Measurements from ENCODE around the gene TNFRSF18.

The TNFRSF18 gene

DNA sequence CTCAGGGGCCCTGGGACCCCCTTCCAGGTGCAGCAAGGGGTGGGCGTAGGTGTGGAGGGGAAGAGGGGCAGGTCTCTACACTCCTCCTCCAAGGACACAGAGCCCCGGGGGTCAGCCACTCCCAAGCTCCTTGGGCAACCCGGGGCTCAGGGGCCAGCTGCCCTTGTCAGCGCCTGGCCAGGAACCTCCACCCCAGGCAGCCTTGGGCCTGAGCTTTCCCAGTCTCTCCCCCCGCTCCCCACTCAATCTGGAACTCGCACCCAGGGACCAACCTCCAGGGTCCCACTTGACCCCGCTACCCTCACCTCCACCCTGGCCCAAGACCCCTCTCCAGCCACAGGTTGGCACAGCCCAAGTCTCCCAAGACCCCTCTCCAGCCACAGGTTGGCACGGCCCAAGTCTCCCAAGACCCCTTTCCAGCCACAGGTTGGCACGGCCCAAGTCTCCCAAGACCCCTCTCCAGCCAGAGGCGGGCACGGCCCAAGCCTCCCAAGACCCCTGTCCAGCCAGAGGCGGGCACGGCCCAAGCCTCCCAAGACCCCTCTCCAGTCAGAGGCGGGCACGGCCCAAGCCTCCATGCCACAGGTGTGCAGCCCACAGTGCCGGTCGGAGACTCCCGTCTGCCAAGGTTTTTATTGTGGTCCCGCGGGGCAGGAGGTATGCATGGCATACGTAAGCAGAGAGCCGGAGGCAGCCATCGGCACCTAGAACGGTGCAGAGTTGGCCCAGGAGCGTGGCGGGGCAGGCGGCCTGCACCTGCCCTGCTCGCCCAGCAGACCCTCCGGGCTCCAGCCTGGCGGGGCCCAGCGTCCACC, 4.5 kb upstream of the TNFRSF18 start:
- no peak for DNase-seq

DNA sequence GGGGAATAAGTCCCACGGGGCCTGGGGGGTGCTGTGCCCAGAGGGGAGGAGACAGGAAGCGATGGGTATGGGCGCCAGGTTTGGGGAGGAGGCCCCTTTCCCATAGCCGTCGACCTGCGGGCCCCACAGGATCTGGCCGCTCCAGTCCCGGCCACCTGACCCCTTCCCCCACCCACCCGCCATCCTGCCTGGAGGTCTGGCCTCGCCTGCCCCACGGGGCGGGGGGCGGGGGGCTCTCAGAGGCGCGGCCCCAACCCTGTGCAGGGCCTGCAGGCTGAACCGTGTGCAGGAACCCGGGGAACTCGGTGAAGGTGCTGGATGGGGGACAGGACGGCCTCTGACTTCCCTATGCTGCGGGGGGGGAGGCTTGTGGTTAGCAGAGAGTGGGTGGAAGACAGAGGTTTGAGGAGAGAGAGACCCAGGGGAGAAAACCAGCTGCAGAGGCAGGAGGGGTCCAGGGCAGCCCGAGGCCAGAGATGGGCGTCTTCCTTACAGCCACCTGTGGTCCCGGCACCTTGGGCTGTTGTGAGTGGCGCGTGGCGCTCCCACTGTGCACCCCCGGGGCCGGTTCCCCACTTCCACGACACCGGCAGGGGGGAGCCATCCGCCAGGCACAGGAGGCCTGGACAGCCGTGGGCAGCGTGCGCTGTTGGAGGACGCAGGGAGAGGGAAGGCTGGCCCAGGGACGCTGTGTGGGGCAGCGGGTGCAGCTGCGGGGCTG, 2.5 kb upstream of the TNFRSF18 start:
- DNase-seq = no peak

DNA sequence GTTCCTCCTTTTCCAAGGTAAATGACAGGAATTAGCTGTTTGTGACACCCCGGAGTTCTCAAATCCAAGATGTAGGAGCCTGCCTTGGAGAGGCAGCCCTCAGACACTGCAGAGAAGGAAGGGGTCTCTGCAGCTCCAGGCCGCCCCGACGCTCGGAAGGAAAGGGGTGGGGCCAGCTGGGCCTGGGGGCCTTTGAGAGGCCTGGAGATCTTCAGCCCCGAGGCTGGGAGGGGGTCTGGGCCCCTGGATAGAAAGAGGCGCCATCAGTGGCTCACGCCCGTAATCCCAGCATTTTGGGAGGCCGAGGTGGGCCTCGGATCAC, 1.1 kb upstream of the TNFRSF18 start:
- no peak for DNase-seq

DNA sequence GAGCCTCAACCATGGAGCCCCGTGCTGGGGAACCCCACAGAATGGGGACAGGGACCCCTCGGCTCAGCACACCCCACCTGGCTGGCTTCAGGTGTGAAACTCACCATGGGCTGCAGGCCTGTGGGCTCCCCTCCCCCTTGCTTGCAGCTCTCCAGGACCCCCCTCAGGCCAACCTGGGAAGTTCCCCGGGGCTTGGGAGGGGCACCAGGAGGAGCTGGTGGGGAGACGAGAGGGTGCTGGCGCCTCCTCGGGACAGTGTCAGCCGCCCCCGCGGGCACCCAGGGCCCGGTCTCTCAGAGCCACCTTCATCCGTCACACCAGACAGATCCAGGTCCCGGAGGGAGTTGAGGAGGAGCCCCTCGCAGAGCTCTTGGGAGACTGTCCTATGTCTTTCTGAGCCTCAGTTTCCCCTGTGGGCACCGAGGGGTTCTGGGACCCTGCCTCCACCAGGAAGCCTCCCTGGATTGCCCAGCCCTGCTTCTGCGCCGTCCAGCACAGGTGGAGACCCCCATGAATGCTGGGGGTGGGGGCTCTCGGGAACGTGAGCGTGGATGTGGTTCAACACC, 657 bp upstream of the TNFRSF18 start:
- no peak for DNase-seq

DNA sequence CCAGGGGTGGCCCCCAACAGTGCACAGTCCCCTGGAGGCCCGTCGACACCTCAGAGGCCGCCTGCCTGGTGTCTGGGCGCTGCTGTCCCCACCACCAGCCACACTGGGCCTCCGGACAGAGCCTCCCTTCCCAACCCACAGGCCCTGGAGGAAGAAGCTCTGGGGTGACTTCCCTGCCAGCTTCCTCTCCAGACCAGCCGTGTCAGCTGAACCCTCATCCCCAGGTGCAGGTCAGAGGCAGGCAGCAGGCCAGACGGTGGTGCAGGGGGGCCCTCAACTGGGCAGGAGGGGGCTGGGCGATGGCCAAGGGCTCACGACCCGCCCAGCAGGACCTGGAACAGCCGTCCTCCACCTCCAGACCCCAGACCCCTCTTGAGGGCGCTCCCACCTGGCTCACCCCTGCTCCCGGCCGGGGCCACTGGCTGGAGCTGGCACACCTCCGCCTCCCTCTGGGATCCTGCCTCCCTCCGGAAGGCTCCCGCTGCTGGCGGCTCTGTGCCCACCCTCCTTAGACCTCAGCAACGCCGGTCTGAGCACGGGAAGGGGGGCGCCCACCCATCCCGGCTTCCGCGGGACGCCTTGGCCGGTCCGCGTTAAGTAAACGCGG, 520 bp downstream of the TNFRSF18 start:
- no peak for DNase-seq

DNA sequence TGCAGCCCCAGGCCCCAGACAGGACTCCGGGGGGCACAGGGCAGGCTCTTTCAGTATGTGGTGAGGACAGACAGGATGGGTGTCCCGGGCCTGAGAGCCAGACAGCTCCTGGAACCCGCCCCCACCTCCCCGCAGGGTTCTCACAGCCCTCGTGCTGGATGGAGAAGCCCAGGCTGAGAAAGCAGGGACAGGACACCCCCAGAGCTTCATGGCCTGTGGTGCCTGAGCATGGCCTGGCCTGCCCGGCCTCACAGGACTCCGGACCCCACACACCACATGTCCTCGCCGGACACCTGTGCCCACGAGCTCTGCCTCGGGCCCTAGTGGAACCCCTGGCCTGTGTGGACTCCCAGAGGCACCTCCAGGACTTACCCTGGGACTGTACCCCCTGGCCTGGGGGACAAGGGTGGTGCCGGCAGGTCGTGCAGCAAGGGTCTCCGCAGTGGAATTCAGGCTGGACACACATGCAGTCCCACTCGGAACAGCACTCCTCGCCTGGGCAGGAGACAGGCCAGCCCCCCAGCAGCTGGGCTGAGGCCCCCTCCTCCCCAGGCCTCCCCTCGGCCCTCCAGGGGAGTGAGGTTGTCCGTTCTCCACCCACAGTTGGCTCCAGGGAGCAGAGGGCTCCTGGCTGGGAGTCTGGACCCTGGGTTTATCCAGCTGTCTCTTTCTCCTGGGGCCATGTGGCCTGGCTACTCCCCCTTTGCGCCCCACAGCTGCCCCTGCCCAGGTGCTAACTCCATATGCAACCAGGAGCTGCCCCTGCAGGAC, 1.2 kb downstream of the TNFRSF18 start:
- no peak for DNase-seq

DNA sequence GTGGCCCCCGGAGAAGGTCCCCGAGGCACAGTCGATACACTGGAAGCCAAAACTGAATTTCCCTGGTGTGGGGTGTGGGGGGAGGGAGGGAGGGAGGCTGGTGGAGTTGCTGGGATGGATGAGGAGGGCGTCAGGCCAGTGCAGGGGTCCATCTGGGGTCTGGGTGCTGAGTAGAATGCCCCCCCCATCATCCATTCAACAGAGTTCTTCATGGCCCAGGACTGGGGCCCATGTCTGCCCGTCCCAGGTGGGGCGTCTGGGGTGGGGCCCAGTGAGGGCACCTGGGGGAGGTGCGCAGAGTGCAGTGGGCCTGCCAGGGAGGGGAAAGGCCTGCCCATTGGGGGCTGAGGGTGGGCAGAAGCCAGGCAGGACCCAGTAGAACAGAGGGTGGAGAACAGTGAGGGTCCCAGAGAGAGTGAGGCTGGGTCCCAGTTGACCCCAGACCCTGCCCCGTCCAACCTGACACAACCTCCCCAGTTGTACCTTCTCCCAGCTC, 1.9 kb downstream of the TNFRSF18 start:
- no peak for DNase-seq

DNA sequence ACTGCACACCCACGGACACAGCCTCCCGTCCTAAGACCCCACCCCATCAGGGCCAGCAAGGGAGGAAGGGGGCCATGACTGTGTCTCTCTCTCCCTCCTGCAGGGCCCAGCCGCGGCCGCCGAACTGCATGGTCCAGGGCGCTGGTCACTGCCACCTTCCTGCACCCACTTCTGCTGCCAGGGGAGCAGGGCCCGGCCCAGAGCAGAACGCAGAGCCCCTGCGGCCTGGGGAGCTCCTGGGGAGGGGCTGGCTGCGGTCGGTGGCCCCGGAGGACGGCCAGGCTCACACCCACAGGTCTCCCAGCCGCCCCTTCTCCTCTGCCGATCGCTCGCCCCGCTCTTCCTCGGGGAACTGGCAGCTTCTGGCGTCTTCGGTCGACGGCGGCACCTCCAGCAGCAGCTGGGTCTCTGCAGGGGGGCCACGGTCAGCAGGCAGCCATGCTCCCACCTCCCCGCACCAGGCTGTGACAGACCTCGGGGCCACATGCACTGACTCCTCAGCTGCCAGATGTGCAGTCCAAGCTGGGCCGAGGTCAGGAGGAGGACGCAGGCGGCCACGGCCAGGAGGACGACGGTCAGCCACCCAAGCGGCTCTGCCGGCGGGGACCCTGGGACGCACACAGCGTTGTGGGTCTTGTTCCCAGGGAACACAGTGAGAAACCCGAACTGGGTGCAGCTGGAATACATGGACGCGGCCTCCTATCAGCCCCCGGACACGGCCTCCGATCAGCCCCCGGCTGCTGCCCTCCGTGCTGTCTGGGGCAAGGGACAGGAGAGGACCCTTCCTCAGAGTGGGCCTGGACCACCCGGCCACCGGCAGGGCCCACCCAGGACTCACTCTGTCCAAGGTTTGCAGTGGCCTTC, 2.6 kb downstream of the TNFRSF18 start:
- DNase-seq = no peak

DNA sequence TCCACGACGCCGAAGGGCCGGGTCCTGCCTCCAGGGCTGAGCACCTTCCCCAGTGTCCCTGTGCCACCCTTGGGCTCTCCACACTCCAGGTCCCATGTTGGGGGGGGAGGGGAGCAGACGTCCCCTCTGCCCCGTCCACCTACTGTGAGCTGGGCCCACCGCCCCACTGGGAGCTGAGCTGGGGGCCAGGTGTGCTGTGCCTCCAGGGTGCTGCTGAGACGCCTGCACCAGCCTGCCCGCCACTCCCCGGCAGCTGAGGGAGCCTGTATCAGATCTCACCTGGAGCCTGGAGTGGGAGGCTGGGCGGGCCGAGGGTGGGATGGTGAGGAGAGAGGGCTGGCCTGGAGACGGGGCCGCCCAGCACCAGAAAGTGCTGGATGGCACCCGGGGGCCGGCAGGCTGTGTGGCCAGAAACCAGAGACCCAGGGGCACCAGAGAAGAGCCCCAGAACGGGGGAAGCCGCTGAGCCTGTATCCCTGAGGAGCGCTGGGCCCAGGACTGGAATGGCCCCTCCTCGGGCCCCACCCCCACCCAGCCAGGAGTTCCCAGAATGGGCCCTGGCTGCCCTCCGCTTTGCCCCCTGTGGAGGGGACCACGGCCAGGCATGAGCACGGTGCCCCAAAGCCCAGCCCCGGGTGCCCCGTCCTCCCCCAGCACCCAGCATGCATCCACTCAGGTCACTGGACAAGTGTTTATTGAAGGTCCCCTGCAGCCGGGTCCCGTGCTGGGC, 3.4 kb downstream of the TNFRSF18 start:
- DNase-seq = no peak

DNA sequence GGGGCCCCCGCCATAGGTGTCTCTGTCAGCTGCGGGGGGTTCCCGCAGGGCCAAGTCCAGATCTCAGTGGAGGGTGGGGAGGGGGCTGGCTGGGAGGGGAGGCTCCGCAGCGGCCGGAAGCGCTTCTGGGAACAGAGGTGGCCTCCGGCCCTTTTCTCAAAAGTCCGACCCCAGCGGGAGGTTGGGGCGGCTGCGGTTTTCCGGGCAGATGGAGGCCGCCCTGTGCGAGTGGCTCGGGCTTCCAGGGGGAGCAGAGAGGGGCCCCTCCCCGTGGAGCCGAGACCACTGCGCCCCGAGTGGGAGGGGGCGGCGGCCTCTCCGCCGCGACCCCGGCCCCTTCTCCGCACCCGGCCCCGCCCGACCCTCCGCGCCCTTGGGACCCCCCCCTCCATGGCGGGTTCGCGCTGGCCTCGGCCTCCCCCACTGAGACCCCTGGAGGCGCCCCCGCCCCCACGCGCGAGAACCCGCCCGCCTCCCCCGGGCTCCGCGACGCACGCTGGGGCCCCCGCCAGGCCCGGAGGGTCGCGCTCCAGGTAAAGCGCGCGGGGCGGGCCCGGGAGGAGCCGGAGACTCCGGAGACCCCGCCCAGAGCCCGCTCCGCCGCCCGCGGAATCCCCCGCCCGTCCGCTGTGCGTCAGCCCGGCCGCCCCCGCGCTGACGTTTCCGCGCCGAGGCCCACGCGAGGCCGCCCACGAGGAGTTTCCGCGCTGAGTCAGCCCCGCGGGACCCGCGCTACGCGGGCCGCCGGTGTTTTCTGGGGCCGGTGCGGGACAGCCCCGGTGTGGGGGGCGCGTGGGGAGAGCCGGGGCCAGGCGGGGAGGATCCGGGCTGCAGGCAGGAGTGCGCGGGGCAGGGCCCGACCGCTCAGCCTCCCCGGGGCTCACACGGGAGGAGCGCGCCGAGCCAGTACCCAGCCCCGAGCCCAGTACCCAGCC, 5.2 kb downstream of the TNFRSF18 start:
- no peak for DNase-seq

DNA sequence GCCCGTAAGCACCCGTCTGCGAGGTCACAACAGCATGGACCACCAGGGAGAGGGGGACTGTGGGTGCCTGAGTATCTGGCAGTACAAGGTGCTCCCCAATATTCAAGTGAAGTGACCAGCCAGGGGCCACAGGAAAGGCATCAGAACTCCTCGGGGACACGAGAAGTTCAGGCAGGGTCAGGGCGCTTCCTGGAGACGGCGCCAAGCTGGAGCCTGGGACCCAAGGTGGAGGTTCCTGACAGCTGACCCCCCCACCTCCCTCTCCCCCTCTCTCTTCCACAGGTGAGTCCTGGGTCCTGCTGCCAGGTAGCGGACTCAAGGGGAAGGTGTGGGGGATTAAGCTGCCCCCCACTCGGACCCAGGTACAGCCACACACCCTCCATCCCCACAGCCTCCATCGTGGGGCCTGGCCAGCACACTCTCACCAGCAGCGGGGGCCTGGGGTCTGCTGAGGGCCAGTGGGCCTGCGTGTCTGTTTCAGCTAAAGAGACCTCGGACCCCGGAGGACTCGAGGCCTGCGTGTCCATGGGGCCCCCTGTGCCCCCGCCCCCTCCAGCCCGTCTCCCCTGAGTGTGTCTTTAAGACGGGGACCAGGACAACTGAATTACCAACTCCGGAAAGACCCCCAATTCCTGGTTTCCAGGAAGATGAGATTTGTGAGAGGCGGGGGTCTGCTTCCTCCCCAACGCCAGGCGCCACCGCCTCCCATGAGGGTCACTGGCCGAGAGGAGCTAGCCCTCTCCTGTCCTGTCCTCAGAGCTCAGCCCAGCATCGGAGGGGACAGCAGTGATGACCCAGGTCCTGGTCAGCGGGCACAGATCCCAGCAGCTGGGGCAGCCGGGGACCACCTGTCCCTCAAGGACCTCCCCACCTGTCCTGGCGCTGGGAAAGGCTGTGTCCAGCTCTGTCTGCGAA, 6.2 kb downstream of the TNFRSF18 start:
- DNase-seq = no peak

DNA sequence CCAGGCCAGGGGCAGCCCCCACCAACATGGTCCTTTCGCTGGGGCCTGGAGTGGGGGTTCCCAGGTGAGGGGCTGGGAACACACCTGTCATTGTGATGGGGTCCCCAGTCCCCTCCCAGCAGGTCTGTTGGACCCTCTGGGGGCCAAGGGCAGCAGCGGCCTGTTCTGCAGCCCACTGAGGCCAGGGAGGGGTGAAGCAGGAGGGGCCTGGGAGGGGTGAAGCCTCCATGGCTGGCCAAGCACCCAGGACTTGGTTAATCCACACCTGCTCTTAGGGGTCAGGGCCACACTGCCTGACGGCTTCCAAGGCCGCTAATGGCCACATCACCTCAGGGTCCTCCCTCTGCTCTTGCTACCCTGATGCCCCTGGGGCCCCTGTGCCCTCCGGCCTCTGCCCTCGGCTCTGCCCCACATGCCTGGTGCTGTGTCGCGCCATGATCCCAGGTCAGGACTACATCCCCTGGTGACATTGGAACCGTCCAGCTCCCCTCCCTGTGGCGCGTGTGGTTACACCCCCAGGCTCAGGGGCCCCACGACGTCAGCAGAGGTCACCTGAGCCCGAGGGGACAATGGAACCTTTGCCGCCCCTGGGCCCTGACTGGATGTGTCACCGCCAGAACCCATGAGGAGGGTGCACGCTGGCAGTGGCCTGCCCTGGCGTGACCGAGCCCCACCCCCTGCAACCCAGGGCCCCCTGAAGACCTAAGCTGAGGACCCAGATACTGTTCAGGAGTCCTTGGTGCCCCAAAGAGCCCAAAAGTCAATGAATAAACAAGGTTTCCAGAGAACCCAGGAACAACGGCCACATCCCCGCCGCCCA, 7.0 kb downstream of the TNFRSF18 start:
- no peak for DNase-seq

DNA sequence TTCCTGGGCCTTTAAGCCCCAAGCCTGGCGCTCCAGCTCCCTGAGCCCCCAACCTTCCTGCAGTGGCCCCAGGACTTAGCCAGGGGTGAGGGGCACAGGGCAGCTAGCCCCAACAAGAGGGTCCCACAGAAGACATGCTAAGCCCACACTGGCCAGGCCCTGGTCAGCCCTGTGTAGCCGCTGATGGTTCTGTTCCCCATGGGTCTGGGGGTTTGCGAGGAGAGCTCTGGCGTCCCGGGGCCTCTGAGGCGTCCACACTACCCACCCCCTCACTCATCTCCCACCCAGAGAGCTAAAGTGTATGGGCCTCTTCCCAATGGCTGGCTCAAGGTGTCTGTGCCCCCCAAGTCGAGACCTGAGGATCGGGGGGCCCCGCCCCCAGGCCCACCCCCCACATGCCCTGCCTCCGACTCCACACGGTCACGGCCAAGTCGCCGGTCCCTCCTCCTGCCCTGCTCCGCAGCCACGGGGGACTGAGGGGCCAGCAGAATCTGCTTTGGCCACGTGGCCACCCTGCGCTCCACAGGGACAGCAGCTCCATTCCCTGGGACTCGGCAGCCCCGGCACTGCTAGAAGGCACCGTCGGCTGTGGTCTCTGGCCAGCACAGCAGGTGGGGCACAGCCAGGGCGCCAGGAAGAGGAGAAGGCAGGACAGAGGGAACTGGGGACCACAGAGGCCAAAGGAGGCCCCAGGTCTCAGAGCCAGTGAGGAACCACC, 7.8 kb downstream of the TNFRSF18 start:
- no peak for DNase-seq

DNA sequence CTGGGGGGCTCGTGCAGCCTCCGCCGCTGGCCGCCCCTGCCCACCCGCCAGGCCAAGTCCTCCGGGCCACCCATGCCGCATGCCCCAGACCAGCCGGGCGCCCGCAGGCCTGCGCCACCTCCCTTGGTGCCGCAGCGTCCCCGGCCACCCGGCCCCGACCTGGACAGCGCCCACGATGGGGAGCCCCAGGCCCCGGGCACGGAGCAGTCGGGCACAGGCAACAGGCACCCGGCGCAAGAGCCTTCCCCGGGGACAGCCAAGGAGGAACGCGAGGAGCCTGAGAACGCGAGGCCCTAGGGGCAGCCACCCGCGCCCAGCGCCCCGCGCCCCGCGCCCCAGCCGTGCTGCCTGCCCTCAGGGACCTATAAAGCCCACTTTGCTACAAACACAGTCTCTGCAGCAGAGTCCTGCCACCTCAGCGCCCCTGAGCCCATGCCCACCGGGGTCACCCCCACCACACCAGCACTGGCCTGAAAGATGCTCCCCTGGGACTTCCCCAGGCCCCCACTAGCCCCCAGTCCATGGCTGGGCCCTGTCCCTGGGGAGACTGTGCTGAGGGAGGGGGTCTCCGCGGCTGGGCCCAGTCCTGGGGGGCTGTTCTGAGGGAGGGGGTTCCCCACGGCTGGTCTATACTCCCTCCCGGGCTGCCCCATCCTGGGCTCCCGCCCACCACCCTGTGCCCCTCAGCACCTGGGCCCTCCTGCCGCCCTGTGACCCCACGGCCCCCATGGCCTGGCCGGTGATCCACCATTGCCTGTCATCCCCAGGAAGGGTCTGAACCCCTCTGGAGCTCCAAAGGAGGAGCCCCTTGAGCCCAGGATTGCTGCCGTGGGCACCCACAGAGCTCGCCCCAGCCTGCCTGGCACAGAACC, 8.6 kb downstream of the TNFRSF18 start:
- DNase-seq = no peak

DNA sequence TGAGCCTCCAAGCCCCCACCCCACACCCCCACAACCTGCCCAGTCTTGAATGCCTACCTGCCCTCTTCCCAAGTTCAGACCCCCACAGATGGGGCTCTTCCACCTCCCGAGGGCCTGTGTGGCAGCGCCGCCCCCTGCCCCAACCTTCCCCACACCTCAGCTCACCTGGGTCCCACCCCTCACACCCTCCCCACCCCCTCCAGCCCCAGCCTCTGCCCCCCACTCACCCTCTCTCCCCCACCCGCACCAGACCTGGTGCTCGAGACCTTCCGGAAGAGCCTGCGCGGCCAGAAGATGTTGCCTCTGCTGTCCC, 9.2 kb downstream of the TNFRSF18 start:
- no peak for DNase-seq

DNA sequence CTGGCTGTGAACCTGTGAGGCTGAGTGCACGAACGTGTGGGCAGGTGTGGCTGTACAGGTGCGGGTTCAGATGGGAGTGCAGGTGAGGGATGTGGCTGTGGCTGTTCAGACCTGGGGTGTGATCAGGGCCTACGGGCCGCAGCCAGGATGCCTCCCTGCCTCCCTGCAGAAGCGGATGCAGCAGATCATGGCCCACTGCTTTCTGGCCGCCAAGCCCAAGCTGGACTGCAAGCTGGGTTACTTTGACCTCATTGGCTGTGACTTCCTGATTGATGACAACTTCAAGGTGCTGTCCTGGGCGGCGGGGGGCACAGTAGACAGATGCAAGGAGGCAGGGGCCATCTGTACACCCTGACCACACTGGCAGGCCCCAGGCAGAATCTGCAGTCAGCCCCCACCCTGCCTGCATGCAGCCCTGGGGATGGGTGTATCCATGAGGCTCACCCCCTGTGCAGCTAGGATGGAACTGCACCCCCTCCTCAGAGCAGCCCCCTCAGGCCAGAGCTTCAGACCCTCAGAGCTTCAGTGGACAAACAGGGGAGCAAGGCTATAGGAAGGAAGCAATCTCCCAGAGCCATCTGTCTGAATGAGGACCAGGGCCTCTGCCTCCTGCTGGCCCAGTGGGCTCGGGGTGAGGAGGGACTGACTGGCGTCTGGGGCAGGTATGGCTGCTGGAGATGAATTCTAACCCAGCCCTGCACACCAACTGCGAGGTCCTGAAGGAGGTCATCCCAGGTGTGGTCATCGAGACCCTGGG, 9.8 kb downstream of the TNFRSF18 start:
- no peak for DNase-seq
